ENCODE data around the gene UXS1.

The UXS1 gene

GRCh38 chr2:106061611-106062349 lies 132.3 kb downstream of the UXS1 start:
- no peaks in the 10 kb centered on the region for H3K36me3 ChIP-seq (ENCODE audit: control insufficient read depth, insufficient read depth, low read length)
- H3K27me3 ChIP-seq (ENCODE audit: control insufficient read depth, insufficient read depth, low read length), result peaks cover 29% of the 10 kb centered on the region
- peaks cover 6% of the 10 kb centered on the region for H3K4me1 ChIP-seq (ENCODE audit: control insufficient read depth, insufficient read depth, low read length)
- H3K9me3 ChIP-seq (ENCODE audit: control insufficient read depth, insufficient read depth, low read length), result no peaks in the 10 kb centered on the region
- no peak overlapping the region for H3K4me3 ChIP-seq (ENCODE audit: low read depth, low read length)
- no peak overlapping the region for H3K9ac ChIP-seq (ENCODE audit: low read depth, low read length)

- Histone ChIP-seq H3K4me1 (ENCODE audit: control insufficient read depth, insufficient read depth, low read length) (no peaks in the 10 kb centered on the region), H3K4me3 (ENCODE audit: low read depth, low read length) (no peak overlapping the region), H3K36me3 (ENCODE audit: control insufficient read depth, insufficient read depth, low read length) (no peaks in the 10 kb centered on the region), H3K9me3 (ENCODE audit: control insufficient read depth, insufficient read depth, low read length) (no peaks in the 10 kb centered on the region), H3K9ac (ENCODE audit: low read depth, low read length) (no peak overlapping the region), H3K27me3 (ENCODE audit: control insufficient read depth, insufficient read depth, low read length) (peaks cover 9% of the 10 kb centered on the region)
Observed at GRCh38 chr2:106059416-106060065, 134.6 kb downstream of the UXS1 start.

- Histone ChIP-seq H3K4me1 (ENCODE audit: control insufficient read depth, insufficient read depth, low read length) (no peaks in the 10 kb centered on the region), H3K27me3 (ENCODE audit: control insufficient read depth, insufficient read depth, low read length) (no peaks in the 10 kb centered on the region), H3K36me3 (ENCODE audit: control insufficient read depth, insufficient read depth, low read length) (no peaks in the 10 kb centered on the region), H3K4me3 (ENCODE audit: low read depth, low read length) (no peak overlapping the region), H3K9me3 (ENCODE audit: control insufficient read depth, insufficient read depth, low read length) (no peaks in the 10 kb centered on the region), H3K9ac (ENCODE audit: low read depth, low read length) (no peak overlapping the region)
Observed at GRCh38 chr2:106058469-106059137, 135.5 kb downstream of the UXS1 start.

- Histone ChIP-seq H3K9me3 (ENCODE audit: control insufficient read depth, insufficient read depth, low read length) (no peaks in the 10 kb centered on the region), H3K9ac (ENCODE audit: low read depth, low read length) (no peak overlapping the region), H3K4me1 (ENCODE audit: control insufficient read depth, insufficient read depth, low read length) (no peaks in the 10 kb centered on the region), H3K27me3 (ENCODE audit: control insufficient read depth, insufficient read depth, low read length) (no peaks in the 10 kb centered on the region), H3K4me3 (ENCODE audit: low read depth, low read length) (no peak overlapping the region), H3K36me3 (ENCODE audit: control insufficient read depth, insufficient read depth, low read length) (no peaks in the 10 kb centered on the region)
Observed at GRCh38 chr2:106057206-106057605, 136.9 kb downstream of the UXS1 start.

GRCh38 chr2:106054880-106055655 lies 139.0 kb downstream of the UXS1 start:
- Histone ChIP-seq H3K36me3 (ENCODE audit: control insufficient read depth, insufficient read depth, low read length) (no peaks in the 10 kb centered on the region), H3K9ac (ENCODE audit: low read depth, low read length) (no peak overlapping the region), H3K9me3 (ENCODE audit: control insufficient read depth, insufficient read depth, low read length) (no peaks in the 10 kb centered on the region), H3K4me1 (ENCODE audit: control insufficient read depth, insufficient read depth, low read length) (no peaks in the 10 kb centered on the region), H3K27me3 (ENCODE audit: control insufficient read depth, insufficient read depth, low read length) (no peaks in the 10 kb centered on the region), H3K4me3 (ENCODE audit: low read depth, low read length) (no peak overlapping the region)

GRCh38 chr2:106054321-106054720 lies 139.8 kb downstream of the UXS1 start:
- Histone ChIP-seq H3K9me3 (ENCODE audit: control insufficient read depth, insufficient read depth, low read length) (no peaks in the 10 kb centered on the region), H3K4me1 (ENCODE audit: control insufficient read depth, insufficient read depth, low read length) (no peaks in the 10 kb centered on the region), H3K4me3 (ENCODE audit: low read depth, low read length) (no peak overlapping the region), H3K9ac (ENCODE audit: low read depth, low read length) (no peak overlapping the region), H3K27me3 (ENCODE audit: control insufficient read depth, insufficient read depth, low read length) (no peaks in the 10 kb centered on the region), H3K36me3 (ENCODE audit: control insufficient read depth, insufficient read depth, low read length) (no peaks in the 10 kb centered on the region)

GRCh38 chr2:106053581-106053980 lies 140.5 kb downstream of the UXS1 start:
- H3K9ac ChIP-seq (ENCODE audit: low read depth, low read length), result no peak overlapping the region
- no peak overlapping the region for H3K4me3 ChIP-seq (ENCODE audit: low read depth, low read length)

GRCh38 chr2:106053116-106053515 lies 141.0 kb downstream of the UXS1 start:
- H3K4me3 ChIP-seq (ENCODE audit: low read depth, low read length), result no peak overlapping the region
- no peaks in the 10 kb centered on the region for H3K27me3 ChIP-seq (ENCODE audit: control insufficient read depth, insufficient read depth, low read length)
- H3K4me1 ChIP-seq (ENCODE audit: control insufficient read depth, insufficient read depth, low read length), result no peaks in the 10 kb centered on the region
- no peak overlapping the region for H3K9ac ChIP-seq (ENCODE audit: low read depth, low read length)
- H3K9me3 ChIP-seq (ENCODE audit: control insufficient read depth, insufficient read depth, low read length), result no peaks in the 10 kb centered on the region
- no peaks in the 10 kb centered on the region for H3K36me3 ChIP-seq (ENCODE audit: control insufficient read depth, insufficient read depth, low read length)

More at GRCh38 chr2:106053581-106053980, 140.5 kb downstream of the UXS1 start:
- no peaks in the 10 kb centered on the region for H3K4me1 ChIP-seq (ENCODE audit: control insufficient read depth, insufficient read depth, low read length)
- no peaks in the 10 kb centered on the region for H3K9me3 ChIP-seq (ENCODE audit: control insufficient read depth, insufficient read depth, low read length)
- H3K36me3 ChIP-seq (ENCODE audit: control insufficient read depth, insufficient read depth, low read length), result no peaks in the 10 kb centered on the region
- H3K27me3 ChIP-seq (ENCODE audit: control insufficient read depth, insufficient read depth, low read length), result no peaks in the 10 kb centered on the region

GRCh38 chr2:106044859-106045258 lies 149.2 kb downstream of the UXS1 start:
- Histone ChIP-seq H3K9ac (ENCODE audit: low read depth, low read length) (no peak overlapping the region), H3K36me3 (ENCODE audit: control insufficient read depth, insufficient read depth, low read length) (no peaks in the 10 kb centered on the region), H3K4me3 (ENCODE audit: low read depth, low read length) (no peak overlapping the region), H3K4me1 (ENCODE audit: control insufficient read depth, insufficient read depth, low read length) (no peaks in the 10 kb centered on the region), H3K9me3 (ENCODE audit: control insufficient read depth, insufficient read depth, low read length) (no peaks in the 10 kb centered on the region), H3K27me3 (ENCODE audit: control insufficient read depth, insufficient read depth, low read length) (no peaks in the 10 kb centered on the region)

GRCh38 chr2:106044021-106044420 lies 150.1 kb downstream of the UXS1 start:
- Histone ChIP-seq H3K27me3 (ENCODE audit: control insufficient read depth, insufficient read depth, low read length) (no peaks in the 10 kb centered on the region), H3K4me3 (ENCODE audit: low read depth, low read length) (no peak overlapping the region), H3K9ac (ENCODE audit: low read depth, low read length) (no peak overlapping the region), H3K4me1 (ENCODE audit: control insufficient read depth, insufficient read depth, low read length) (no peaks in the 10 kb centered on the region), H3K9me3 (ENCODE audit: control insufficient read depth, insufficient read depth, low read length) (no peaks in the 10 kb centered on the region), H3K36me3 (ENCODE audit: control insufficient read depth, insufficient read depth, low read length) (no peaks in the 10 kb centered on the region)

Measured in iPS-15b (cell line).